HG02884 (cell line): ENCODE data around the gene SLK.

Experiments used
- ATAC-seq: cut with Tn5 transposase; IDR thresholded peaks from one replicate; pipeline ENCODE4 v1.9.1; 2021; ENCODE audit warnings: mild to moderate bottlenecking, moderate library complexity; ENCODE audit not compliant: unreplicated experiment

SLK gene

DNA sequence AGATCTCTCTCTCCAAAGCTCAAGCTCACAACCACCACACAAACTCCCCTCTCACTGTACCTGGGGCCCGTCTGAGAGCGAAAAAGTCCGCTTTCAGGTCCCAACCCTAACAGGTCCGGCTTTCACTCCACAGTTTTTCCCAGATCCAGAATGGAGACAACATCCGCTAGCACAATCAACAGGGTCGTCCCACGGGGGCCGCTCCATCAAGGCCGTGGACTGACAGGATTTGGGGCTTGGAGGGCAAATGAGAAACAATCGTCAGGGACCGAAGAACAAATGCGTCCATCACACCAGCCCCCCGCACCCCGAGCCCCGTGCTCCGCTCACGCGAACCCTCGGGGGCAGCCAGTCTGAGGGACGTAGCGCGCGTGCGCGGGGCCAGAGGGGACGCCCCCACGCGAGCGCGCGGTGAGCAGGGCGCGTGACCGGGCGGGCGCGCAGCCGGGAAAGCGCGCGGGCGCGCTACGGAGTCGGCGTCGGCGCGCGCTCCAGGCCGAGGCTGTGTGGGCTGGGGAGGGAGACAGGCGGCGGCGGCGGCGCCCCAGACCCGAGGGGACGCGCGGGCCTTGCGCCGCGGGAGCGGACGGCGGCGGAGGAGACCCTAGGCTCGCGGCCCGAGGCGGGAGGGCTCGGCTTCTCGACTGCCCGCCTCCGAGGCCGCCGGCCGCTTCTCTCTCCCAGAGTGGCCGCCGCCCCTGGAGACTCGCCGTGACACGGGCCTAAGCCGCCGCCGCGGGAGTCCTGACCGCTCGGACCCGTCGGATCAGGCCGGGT is at the start of gene SLK:
Gene SLK, plus strand, starts transcription at position 470 of the 777 bp plus-strand sequence. CDS start 606 bp downstream, outside the sequence.
- ATAC-seq = peak; percentile 72

DNA sequence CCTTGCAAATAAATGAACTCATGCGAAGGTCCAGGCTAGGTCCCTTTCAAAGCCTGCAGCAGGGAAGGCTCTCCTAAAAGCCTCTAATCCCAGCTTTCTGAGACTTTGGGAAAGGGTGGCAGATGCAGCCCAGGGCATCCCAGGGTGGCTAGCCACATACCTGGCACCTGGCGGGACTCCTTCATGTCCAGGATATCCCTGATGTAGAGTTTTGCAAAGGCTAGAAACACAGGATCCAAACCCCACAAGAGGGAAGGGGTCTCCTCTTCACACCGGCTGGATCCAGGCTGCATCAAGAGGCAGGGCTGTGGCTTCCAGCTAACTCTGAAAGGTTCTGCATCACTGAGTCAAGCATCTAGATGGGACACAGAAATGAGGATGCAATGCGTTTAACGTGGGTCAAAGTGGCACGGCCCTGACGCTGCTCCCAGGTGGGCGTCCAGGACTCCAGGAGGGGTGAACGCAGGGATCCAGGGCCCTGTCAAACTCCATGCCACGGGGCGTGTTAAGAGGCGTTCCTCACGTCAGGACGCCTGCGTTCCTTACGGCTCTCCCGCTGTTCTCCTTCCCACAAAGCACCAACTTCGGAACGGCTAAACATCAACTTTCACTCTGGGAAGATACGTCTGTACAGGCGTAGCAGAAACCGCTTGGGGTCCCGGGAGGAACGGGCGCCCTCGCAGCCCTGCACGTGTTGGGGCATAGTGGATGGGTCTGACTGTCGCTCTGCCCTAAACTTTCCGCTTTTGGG is 49.5 kb upstream of the SLK start:
- ATAC-seq = no peak

DNA sequence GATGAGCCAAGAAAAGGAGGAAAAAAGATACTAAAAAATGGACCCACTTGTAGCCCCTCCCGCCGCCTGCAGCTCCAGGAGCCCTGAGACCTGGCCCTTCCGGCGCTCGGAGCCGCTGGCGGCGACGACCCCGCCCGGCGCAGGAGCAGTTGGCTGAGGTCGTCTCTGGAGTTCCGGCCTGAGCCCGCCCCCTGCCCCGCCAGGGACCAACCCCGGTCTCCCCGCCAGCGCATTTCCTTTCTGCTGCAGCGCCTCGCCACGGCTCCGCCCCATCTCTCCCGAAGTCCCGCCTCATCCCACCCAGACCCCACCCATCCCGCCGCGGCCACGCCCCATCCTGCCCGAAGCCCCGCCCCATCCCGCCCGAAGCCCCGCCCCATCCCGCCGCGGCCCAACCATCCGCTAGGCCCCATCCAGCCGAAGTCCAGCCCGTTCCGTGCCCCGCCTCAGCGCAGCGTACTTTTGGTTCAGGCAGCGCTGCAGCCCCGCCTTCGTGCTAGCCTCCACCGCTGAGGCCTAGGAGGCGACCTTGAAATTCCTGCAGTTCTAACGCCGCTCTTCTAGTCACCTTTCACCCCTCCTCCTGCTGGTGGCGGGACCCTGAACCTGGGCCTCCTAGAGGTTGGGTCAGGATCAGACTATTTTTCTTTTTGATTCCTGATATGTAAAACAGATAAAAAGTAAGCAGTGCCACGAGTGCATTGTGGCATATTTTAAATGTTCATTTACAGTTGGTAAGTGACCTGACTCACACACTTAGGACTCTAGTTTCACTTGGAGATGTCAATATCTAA is 48.7 kb upstream of the SLK start, which contains the start of gene STN1:
Gene STN1, minus strand, starts transcription at position 132 of the 794 bp plus-strand sequence. CDS start 590 bp downstream, outside the sequence.
- ATAC-seq = peak; percentile 87

DNA sequence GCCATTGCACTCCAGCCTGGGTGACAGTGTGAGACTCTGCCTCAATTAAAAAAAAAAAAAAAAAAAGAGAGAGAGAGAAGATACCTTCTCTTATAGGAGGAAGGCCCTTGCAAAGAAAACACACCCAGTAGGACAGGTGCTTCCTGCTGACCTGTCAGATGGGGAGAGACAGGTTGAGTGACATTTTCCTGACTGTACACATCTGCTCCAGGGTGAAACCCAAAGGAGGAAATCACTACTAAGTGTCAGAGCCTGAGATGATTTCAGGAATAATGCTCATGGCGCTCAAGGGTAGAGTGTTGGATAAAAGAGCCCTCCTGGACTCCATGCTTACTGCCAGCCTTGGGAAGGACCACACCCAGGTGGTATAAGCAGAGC is 47.3 kb upstream of the SLK start:
- no peak for ATAC-seq

DNA sequence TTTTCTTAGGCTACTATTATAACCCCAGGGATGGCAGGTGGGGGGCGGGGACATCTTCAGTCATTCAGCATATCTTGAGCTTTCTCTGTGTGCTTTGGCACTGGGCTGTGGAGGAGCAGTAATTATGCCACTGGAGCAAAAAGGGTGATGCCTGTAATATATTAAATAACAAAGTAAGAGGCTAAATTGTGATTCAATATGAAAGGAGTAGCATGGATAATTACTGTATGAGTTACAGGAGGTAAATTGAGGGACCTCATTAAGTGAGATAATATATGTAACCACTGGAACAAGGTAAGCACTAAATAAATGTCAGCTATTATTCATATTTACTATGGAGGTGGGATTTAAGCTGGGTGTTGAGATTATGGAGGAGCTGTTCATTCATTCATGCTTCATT is 45.7 kb upstream of the SLK start:
- no peak for ATAC-seq

DNA sequence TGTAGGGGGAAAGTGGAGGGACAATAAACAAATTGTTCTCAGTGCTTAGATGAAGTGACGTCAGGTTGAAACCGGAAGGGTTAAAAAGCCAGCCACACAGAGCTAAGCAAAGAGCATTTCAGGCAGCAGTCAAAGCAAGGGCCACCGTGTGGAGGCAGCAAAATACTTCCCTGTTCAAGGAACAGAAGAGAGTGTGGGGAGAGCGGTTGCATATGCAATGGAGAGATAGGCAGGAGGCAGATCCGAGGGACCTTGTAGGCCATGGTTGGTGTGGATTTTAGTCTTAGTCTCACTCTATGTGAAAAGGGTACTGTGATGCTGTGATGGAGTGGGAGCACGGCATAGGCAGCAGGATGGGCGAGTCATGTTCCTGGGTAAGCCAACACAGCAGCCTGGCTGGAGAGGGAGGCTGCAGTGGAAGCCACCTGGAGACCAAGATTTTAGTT is 45.2 kb upstream of the SLK start:
- ATAC-seq = no peak

DNA sequence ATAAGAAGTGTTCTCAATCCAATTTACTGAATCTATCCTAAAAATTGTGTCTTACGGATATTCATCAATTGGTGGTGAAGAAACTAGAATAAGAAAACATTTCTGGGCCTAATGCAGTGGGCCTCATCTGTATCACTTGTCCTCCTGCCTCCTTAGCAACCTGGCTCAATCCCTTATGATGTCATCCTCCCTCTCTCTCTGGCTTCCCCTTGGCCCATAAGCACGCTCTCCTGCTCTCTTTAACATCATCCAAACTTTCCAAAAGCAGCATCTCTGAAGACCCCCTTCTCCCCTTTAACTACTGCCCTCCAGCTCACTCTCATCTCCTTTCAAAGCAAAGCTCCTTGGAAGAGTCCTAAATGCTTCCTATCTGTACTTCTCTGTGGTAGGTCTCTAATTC is 44.3 kb upstream of the SLK start:
- ATAC-seq = no peak

DNA sequence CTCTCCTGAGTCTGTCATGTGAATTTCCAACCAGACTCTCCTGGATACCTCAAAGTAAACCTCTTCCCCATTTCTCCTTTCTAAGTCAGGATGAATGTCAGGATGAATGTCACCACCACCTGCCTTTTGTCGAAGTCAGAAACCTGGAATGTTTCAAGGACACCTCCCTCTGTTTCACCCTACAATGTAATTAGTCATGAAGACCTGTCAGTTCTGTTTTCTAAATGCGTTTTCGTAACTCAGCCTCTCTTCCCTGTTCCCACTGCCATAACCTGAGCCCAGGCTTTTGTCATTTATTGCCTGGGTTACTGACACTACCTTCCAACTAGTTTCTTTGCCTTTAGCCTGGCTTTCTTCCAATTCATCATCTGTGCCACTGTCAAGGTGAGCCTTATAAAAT is 43.4 kb upstream of the SLK start:
- no peak for ATAC-seq

DNA sequence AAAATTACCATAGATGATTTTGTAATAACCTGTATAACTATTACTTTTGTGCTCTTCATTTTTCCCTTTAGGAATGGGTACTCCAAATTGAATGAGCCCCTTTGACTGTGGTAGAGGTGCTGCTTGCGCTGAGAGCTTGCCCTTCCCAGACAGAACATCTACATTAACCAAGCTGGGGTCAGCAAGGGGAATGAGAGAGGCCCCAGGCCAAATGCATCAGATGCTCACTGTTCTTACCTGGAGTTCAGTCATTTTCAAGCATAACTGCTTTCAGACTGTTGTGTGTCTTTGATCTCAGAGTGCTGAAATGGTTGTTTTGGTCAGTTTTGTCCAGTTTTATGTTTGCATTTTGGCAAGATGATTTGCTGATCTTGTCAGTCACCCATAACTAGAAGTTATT is 41.3 kb upstream of the SLK start:
- no peak for ATAC-seq

DNA sequence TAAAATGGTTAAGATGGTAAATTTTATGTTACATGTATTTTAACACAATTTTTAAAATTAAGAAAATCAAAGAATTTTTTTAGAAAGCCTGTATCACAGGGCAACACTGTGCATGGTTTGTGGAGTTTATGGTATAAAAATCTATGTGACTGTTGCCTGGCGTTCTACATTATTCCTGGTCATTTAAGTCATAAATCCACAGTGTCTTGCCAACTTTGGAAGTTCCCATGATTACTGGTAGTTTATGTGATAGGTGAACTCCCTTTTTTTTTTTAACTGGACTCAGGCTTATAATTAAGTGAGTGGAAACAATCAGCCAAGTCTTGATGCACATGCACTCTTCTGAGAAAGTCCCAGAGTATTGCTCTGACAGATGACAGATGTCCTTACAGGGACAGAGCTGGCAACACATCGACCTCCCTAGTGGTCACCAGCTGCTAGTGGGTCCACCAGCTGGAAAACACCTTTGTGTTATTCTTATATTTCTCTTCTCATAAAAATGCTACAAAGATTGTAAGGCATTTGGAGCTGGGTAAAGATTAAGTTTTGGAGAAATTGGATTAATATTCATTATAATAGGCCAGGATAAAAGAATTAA is 40.1 kb upstream of the SLK start:
- no peak for ATAC-seq

DNA sequence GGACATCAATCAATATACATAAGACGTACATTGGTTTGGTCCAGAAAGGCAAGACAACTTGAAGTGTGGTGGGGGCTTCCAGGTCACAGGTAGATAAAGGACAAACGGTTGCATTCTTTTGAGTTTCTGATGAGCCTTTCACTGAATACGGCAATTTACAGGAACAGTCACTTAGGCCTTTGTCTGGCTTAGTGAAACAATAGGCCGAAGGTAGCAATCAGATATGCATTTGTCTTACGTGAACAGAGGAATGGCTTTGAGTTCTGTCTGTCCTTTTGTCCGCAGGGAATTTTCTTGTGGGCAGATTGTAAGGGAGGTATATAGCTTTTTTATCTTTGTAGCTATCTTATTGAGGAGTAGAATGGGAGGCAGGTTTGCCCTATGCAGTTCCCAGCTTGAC is 38.2 kb upstream of the SLK start:
- ATAC-seq = no peak

DNA sequence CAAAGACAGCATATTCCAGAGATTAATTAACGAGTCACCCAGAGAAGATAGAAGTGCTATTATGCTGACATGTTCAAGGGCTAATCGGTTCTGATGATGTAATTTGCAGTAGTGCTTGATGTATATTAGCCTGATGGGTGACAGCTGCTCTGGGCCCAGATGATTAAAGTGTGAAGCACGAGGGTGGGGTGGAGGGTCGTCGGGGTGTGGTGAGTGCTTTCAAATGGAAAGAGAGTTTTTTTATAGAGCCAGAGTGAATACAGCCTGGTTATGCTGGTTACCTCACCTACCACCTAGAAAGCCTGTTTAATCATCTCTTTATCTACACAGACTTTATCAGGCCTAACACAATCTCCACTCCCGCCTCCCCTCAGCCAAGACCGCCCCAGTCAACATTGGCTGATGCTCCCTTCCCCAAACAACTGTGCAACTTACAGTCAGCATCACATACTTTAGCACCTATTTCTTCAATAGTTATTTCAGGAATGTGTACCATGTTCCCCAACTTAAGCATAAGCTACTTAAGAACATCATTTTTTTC is 37.5 kb upstream of the SLK start:
- no peak for ATAC-seq

DNA sequence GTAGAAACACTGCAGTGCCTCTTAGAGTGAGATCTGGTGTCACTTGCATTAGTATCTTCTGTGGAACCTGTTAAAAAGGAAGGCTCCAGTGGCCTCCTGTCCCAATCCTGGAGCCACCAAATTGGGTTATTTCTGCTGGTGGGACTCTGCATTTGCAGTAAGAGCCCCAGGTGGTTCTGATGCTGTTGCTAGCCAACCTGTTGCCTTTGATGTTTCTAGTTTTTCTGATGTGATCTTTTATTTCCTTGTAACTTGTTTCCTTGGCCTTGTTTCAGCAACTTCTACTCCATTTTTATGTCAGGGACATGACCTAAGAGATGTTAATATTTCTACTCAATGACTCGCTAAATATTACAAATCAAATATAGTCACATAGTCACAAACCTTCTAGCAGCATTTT is 36.5 kb upstream of the SLK start:
- no peak for ATAC-seq

DNA sequence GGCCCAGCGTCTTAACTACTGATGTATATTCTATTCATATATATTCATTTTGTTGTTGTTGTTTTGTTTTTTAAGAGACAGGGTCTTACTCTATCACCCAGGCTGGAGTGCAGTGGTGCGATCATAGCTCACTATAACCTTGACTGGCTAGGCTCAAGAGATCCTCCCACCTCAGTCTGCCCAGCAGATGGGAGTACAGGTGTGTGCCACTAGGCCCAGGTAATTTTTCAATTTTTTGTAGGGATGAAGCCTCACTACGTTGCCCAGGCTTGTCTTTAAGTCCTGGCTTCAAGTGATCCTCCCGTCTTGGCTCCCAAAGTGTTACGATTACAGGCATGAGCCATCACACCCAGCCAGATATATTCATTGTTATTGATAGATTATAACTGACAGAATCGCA is 36.1 kb upstream of the SLK start:
- ATAC-seq = no peak

DNA sequence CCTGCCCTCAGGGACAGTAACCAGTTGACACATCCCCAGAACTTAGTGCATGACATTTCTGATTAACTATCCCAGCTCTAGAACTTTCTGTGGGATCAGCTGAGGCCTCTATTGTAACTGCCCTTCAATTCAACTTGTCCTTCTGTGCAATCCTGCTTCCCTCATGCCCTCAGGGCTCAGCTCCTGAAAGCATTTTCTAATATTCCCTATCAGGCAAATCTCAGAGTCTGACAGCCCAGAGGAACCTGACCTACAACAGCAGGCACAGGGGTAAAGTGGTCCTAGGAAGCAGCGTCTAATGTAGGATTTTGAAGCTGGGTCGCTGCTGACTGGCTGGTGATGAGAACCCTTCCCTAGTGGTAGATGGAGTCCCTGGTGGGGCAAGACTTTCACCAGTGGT is 35.3 kb upstream of the SLK start:
- ATAC-seq = no peak

DNA sequence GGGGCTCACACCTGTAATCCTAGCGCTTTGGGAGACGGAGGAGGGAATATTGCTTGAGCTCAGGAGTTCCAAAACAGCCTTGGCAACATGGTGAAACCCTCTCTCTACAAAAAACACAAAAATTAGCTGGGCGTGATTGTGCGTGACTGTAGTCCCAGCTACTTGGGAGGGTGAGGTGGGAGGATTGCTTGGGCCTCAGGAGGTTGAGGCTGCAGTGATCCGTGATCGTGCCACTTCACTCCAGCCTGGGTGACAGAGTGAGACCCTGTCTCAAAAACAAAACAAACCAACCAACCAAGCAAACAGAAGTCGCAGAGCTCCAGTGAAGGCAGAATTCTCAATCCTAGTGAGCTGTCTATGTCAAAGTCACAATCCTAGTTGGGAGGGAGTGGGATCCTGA is 34.7 kb upstream of the SLK start:
- ATAC-seq = no peak

DNA sequence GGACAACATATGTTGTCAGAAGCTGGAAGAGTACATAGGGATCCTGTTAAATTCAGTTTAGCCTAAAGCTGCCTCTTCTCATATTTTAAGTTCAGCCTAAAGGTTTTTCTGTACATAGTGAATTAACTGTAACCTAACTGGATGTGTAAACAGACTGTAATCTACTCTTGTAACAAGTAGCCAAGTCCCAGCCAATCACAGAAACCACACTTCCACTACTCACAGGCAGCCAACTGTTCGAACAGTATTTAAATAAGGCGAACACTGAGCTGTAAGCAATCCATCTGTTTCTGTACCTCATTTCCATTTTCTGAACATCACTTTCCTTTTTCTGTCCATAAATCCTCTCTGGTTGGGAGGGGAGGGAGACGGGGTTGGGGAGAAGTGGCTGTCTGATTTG is 34.0 kb upstream of the SLK start:
- ATAC-seq = no peak

DNA sequence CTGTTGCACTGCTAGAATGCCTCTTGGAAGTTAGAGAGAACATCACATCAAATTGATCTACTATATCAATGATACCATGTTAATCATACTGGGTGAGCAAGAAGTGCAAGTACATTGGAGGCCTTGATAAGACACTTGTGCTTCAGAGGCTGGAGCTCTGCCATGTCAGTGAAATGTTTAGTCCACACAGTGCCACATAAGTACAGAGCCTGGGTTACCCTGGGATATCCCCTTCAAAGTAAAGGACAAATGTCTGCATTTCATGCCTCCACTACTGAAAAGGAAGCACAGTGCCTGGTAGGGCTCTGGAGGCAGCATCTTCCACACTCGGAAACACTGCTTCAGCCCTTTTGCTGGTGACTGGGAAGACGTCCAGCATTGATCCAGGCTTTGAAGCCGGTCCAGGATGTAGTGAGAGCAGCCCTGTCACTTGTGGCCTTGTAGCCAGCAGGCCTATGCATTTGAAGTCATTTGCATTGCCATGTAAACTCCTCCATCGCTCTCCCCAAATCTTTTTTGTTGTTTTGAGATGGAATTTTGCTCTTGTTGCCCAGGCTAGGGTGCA is 33.3 kb upstream of the SLK start:
- no peak for ATAC-seq

DNA sequence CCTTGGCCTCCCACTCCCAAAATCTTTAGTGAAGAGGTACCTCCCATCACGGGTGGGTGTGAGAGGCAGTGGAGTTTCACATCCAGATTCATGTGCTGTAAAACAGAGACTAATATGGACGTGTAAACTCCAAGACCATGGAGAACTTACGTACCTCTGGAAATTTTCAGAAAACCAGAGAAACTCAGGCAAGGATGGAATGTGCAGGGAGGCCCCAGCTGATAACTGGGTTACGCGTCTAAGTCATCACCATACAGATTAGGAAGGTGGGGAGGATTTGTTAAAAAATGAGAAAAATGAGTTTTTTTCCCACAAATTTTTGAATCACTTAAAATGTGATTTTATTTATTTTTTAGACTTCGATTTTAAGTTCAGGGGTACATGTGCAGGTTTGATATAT is 32.6 kb upstream of the SLK start:
- ATAC-seq = no peak

DNA sequence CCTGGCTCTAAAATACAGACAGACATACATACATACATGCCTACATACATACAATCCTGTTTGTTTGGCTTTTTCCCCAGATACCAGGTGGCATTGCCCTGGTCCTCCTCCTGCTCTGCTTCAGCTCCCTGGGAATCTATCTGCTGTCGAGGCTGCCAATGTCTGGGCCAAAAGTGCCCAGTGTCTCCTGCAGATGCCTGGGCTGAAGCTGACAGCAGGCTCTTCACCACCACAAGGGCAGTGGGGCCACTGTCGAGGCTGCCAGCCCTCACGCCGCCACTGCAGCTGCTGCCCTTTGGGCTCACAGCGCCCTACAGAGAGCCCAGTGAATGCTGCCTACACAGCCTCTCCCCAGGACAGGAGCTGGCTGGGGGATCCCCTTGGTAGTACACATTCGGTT is 30.9 kb upstream of the SLK start:
- ATAC-seq = no peak

DNA sequence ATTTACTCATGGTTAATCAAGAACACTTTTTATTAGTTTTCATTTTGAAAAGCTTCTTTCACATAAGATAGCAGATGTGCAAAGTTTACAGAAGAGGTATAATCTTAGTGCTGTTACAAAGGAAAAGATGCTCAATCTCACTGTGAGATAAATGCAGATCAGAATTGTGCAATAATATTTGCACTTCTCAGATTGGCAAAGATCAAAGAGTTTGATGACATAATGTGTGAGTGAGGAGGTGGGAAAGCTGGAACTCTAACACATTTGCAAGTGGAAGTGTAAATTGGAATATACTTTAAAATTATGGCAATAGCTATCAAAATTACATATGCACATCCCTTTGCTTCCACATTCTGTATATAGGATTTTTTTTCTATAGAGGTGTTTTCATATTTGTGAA is 27.4 kb upstream of the SLK start:
- ATAC-seq = no peak
